Measurements from ENCODE around the gene SLC2A9. TPM values are rescaled to one million over a fixed set of nuclear protein-coding genes. Genes with fewer than 3 reads are reported as not detected.

The SLC2A9 gene
- total and polyA plus RNA-seq, 2 of the 8 experiments (the other 6 are each of a cell fraction or from before 2014, with no cell fraction given): 0.20 to 0.26 TPM

- no peak for TF ChIP-seq CTBP2 (IDR thresholded peaks at IDR 0.05; ENCODE audit: borderline replicate concordance, insufficient read depth, insufficient read length, low read length)
- TF ChIP-seq POLR2AphosphoS5 (IDR thresholded peaks at IDR 0.05; ENCODE audit: low read depth, low read length): no peak
- TF ChIP-seq, protein P1, sequence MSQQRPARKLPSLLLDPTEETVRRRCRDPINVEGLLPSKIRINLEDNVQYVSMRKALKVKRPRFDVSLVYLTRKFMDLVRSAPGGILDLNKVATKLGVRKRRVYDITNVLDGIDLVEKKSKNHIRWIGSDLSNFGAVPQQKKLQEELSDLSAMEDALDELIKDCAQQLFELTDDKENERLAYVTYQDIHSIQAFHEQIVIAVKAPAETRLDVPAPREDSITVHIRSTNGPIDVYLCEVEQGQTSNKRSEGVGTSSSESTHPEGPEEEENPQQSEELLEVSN (IDR thresholded peaks at IDR 0.05): no peak
- no peak for TF ChIP-seq HDAC2 (IDR thresholded peaks at IDR 0.05; ENCODE audit: borderline replicate concordance in 1 of 2, low read depth in 2 of 2, low read length in 2 of 2)
- no peak for TF ChIP-seq CBX5 (IDR thresholded peaks at IDR 0.05; ENCODE audit: low read depth, low read length)
- no peak for TF ChIP-seq ASH2L (IDR thresholded peaks at IDR 0.05; ENCODE audit: low read length)
- TF ChIP-seq, protein P2, sequence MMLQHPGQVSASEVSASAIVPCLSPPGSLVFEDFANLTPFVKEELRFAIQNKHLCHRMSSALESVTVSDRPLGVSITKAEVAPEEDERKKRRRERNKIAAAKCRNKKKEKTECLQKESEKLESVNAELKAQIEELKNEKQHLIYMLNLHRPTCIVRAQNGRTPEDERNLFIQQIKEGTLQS (IDR thresholded peaks at IDR 0.05; ENCODE audit: insufficient read depth, low read depth, low read length): no peak
- TF ChIP-seq TAF7 (optimal IDR thresholded peaks at IDR 0.05; ENCODE audit: borderline replicate concordance, low read depth, low read length): no peak
These were observed 121.8 kb downstream of the SLC2A9 start (continued) for GRCh38 chr4:9899306-9900055.
